Astrocyte of the cerebellum (primary cell): ENCODE results near the gene RARB.

ENCODE experiments used
- DNase-seq: peaks from one replicate; pipeline ENCODE4 v3.0.0-alpha.2; 2011; ENCODE audit warnings: low read depth
- H3K4me3 ChIP-seq: 2 replicates; pipeline ENCODE4 v1.5.1; 2011; ENCODE audit warnings: mild to moderate bottlenecking, low read depth, low read length, moderate library complexity
- CTCF ChIP-seq: IDR thresholded peaks from 2 replicates; pipeline ENCODE4 v1.5.1; 2012; ENCODE audit warnings: low read length, low read depth, moderate library complexity, mild to moderate bottlenecking; ENCODE audit errors: missing control alignments
- in situ Hi-C: cut with HindIII; loops from 2 replicates; pipeline ENCODE4 v1.10.0; 2017; ENCODE audit warnings: low sequenced_read_pairs

RARB gene

GRCh38 chr3:25441234-25441856 lies 13.3 kb downstream of the RARB start:
- H3K4me3 ChIP-seq: no peak overlapping the region
- peak; percentile 63 for TF ChIP-seq CTCF

GRCh38 chr3:25442486-25442885 lies 14.4 kb downstream of the RARB start:
- H3K4me3 ChIP-seq: no peak overlapping the region
- in situ Hi-C loops: no loop called here
- TF ChIP-seq CTCF: no peak
- no peak for DNase-seq

More at GRCh38 chr3:25441234-25441856, 13.3 kb downstream of the RARB start:
- in situ Hi-C loops: no loop called here
- DNase-seq: no peak

GRCh38 chr3:25444273-25444672 lies 16.2 kb downstream of the RARB start:
- H3K4me3 ChIP-seq: no peak overlapping the region
- in situ Hi-C loops: no loop called here
- no peak for DNase-seq
- TF ChIP-seq CTCF: no peak

- no peak for TF ChIP-seq CTCF
- in situ Hi-C loops: no loop called here
- H3K4me3 ChIP-seq: no peak overlapping the region
- no peak for DNase-seq
Measured at GRCh38 chr3:25445731-25446130, 17.7 kb downstream of the RARB start.

GRCh38 chr3:25447285-25447684 lies 19.2 kb downstream of the RARB start:
- no peak for TF ChIP-seq CTCF
- in situ Hi-C loops: no loop called here
- H3K4me3 ChIP-seq: no peak overlapping the region
- no peak for DNase-seq

- no peak for TF ChIP-seq CTCF
- DNase-seq: no peak
- H3K4me3 ChIP-seq: no peak overlapping the region
- in situ Hi-C loops: no loop called here
Measured at GRCh38 chr3:25447925-25448324, 19.9 kb downstream of the RARB start.
